HG02642 (cell line): Measurements from ENCODE around the gene CHCHD6.

Experiments
- ATAC-seq: cut with Tn5 transposase; IDR thresholded peaks from one replicate; pipeline ENCODE4 v1.9.1; 2021; ENCODE audit warnings: mild to moderate bottlenecking; ENCODE audit not compliant: unreplicated experiment, poor library complexity

The CHCHD6 gene

DNA sequence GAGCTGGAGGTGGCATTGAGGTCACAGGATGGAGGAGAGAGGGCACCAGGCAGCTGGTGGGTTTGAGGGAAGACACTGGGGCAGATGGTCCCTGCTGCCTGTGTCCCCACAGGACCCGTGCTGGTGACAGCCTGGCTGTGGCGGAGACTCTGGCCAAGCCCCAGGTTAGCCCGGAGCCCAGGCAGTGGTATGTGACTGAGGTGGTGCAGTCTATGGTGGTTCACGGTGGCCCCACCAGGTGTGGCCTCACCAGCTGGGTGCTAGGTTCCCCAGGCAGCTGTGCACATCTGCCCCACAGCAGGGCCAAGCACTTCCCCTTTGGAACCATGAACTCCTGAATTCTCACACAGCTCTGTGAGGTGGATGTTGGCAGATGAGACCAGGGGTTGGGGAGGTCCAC is 294.3 kb downstream of the CHCHD6 start:
- ATAC-seq = no peak

- no peak for ATAC-seq
Measured at GRCh38 chr3:126998728-126999127, 294.7 kb downstream of the CHCHD6 start.

- ATAC-seq = no peak
Measured at GRCh38 chr3:126999383-126999782, 295.3 kb downstream of the CHCHD6 start.

DNA sequence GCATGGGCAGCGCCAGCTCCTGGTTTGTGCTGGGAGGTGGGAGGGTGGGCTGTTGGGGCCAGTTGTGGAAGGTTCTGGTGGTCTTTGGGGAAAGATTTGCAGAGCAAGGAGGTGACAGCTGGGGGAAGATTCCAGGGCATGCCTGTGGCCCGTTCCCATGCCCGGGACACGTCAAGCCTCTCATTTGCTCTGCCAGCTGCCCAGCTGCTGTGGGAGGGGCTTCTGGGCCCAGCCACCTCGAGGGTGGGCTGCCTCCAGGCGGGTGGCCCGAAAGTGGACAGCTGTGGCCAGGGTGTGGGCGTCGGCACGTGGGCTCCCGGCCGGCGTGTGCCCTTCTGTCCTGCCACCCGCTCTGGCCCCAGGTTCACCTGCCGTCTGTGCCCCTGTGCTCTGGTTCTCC is 296.1 kb downstream of the CHCHD6 start:
- ATAC-seq = no peak

GRCh38 chr3:127000761-127001160 is 296.7 kb downstream of the CHCHD6 start:
- no peak for ATAC-seq

GRCh38 chr3:127001486-127002194 is 297.6 kb downstream of the CHCHD6 start:
- no peak for ATAC-seq

DNA sequence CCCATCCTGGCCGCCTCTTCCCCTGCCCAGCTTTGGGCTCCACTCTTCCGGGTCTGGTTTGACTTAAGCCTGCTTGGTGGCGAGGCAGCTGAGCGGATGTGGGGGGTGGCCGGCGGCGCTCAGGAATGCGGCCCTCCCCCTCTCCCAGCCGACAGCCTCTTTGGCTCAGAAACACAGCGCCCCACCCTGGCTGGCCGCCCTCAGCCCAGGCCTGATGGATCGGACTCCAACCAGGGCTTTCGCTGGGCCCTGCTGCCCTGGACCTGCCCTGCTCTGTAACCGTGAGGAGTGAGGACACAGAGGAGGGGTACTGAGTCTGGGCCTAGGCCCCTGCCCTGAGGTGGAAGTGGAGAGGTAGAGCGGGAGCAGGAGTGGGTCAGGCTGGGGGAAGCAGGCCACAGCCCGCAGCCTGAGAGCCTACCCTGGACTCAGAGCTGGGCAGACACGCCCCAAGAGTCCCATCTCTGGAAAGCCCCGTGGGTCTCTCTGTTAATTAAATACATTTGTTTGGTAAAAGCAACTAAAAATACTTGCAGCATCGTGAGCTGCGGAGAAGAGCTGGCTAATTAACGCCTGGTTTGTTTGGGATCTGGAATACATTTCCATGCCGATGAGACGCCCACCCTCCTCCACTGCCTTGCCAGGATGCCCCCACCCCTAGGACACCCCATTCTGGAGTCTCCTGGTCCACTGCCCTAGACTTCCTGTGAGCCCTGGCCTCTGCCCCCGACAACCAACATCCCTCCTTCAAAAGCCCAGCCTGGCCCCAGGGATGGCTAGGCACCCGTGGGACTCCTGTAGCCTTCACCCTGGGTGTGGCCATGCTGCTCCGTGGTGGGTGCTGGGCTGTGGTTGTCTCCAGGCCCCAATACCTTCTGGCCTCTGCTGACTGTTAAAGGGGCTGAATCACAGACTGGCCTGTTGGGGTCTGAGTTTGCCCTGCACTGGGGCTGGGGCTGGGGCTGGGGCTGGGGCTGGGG is 298.4 kb downstream of the CHCHD6 start:
- no peak for ATAC-seq

GRCh38 chr3:127003175-127003555 is 299.1 kb downstream of the CHCHD6 start:
- no peak for ATAC-seq

GRCh38 chr3:127003601-127004280 is 299.7 kb downstream of the CHCHD6 start:
- ATAC-seq = no peak

DNA sequence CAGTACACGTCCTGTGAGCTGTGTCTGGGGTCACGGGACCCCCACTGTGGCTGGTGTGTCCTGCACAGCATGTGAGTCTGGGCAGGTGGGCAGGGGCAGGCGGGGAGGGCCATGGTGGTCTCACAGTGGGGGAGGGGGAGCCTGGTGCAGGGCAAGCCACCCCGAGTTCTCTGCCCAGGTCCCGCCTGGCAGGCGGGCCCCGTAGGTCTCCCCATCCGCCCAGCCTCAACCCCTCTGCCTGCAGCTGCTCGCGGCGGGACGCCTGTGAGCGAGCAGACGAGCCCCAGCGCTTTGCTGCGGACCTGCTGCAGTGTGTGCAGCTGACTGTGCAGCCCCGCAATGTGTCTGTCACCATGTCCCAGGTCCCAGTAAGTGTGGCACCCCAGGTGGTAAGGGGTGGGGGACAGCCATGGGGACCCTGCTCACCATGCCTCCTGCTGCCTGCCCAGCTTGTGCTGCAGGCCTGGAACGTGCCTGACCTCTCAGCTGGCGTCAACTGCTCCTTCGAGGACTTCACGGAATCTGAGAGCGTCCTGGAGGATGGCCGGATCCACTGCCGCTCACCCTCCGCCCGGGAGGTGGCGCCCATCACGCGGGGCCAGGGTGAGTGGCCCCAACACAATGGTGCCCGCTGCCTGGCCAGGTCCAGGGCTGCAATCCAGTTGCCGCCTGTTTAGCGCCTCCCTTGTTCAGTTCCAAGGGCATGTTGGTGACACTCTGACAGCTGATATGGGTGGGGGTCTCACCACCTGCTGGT is 300.8 kb downstream of the CHCHD6 start:
- ATAC-seq = no peak

GRCh38 chr3:127005864-127006500 is 301.9 kb downstream of the CHCHD6 start:
- no peak for ATAC-seq

DNA sequence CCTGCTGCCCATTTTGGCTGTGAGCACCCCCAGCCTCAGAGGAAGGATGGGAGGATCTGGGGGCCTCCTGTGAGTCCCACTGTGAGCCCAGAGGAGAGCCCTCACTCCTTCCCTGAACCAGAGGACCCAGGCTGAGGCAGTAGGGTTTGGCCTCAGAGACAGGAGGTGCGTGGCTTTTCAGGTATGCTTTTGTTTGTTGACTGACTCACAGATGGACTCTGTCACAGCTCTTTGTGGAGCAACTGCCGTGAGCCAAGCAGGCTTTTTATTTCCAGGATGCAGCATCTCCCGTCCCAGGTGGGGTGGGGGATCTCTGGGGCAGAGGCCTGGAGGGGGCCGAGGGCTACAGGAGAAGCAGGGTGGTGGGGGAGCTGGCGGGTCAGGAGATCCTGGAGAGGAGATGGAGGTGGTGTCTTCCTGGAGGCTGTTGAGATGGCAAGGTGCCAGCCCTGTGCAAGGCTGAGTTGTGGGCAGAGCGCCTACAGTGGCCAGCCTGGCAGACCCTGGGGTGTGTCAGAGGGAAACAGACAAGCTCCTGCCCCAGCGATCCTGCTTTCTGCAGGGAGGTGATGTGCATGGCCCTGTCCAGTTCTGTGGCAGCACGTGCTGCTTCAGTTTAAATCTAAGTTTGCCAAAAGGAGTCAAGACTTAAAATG is 302.9 kb downstream of the CHCHD6 start:
- ATAC-seq = no peak

DNA sequence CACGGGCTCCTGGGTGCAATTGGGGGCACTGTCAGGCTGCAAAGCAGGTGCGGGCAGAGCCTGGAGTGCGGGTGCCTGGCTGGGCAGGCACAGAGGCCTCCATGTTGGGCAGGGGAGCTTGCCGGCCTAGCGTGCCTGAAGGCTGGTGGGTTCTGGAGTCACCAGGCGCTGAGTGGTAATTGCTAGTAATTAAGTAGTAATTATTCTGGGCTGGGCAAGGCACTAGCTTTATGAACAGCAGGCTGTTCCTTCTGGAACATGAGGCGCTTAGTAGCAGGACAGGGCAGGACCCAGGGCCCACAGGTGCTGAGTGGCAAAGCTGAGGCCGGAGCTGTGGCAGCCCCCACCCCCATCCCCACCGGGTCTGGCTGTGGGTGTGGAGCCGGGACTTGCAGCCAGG is 304.2 kb downstream of the CHCHD6 start:
- ATAC-seq = no peak

DNA sequence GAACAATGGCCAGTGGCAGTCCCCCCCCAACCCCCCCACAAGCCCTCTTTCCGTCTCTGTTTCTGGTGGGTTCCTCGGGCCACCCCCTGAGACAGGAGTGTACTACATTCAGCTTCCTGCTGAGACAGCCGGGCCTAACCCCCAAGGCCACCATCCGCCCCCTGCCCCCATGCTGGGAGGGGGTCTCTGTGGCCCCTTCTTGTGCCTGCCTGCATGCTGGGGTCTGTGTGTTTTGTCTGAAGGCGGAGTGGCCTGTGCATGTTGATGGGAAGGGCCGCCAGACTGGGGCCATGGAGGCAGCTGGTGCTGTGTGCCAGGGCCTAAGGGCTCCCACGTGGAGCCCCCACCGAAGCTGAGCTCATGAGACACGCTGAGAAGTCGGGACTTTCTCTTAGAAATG is 305.5 kb downstream of the CHCHD6 start:
- no peak for ATAC-seq
